Astrocyte (in vitro differentiated cells and primary cell): Measurements from ENCODE around the gene NFE2.
A peak's percentile ranks its signal among the peaks of the same experiment; 100 is the strongest.

ENCODE experiments used
- CTCF ChIP-seq: IDR thresholded peaks from 2 replicates; pipeline ENCODE4 v1.5.1; 2011; ENCODE audit warnings: low read depth, mild to moderate bottlenecking, inconsistent platforms, low read length, moderate library complexity; ENCODE audit not compliant: insufficient read depth
- EZH2 ChIP-seq: IDR thresholded peaks from 2 replicates; pipeline ENCODE4 v1.6.1; 2012; ENCODE audit warnings: mild to moderate bottlenecking, low read length, inconsistent platforms; ENCODE audit not compliant: insufficient read depth

GRCh38 chr12:54294152-54294952, 6.5 kb downstream of the NFE2 start:
- TF ChIP-seq CTCF: peak; percentile 47
- TF ChIP-seq EZH2: no peak
